HG02840 (cell line): Measurements from ENCODE around the gene FBXO3.
"Not testable (repeated sequence)": the region's sequence is repeated elsewhere in the genome, so short reads cannot be mapped to it uniquely, and the experiment has no call there.

Source experiments
- ATAC-seq: cut with Tn5 transposase; IDR thresholded peaks from one replicate; pipeline ENCODE4 v1.9.1; 2021; ENCODE audit warnings: mild to moderate bottlenecking, moderate library complexity, moderate number of reproducible peaks; ENCODE audit not compliant: unreplicated experiment, low FRiP score

Gene FBXO3, protein sequence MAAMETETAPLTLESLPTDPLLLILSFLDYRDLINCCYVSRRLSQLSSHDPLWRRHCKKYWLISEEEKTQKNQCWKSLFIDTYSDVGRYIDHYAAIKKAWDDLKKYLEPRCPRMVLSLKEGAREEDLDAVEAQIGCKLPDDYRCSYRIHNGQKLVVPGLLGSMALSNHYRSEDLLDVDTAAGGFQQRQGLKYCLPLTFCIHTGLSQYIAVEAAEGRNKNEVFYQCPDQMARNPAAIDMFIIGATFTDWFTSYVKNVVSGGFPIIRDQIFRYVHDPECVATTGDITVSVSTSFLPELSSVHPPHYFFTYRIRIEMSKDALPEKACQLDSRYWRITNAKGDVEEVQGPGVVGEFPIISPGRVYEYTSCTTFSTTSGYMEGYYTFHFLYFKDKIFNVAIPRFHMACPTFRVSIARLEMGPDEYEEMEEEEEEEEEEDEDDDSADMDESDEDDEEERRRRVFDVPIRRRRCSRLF

DNA sequence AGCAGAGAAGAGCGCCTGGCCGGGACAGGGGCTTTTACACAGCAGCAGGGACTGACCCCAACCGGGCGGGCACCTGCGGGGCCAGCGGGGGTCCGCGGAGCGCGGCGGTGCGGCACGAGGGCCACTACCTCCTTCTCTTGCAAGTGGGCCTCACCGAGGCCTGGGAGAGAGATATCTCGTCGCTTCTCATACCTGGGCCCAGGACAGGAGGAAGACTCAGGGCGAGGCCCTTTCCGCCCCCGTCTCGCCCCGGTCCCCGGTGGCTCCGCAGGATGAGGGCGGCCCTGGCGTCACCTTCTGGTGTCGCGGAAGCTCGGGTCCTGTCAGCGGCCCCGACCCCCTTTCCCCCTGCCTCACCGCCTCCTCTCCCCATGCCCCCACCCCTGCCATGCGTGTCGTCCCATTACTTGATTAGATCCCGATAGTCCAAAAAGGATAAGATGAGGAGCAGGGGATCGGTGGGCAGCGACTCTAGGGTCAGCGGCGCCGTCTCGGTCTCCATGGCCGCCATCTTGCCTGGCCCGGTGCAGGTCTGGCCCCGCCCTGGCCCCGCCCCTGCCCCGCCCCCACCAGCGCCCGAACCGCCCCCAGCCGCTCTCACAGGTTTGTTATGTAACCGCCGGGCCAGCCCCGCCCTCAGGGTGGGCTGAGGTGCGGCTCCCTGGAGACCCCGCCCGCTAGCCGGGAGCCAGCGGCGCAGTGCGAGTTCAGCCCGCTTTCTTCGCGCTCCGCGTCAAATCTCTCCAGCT is at the start of gene FBXO3:
FBXO3 (minus strand) TSS at position 534 of the 749 bp plus-strand sequence; CDS start at position 511, 23 bp downstream.
- peak; percentile 61 for ATAC-seq

DNA sequence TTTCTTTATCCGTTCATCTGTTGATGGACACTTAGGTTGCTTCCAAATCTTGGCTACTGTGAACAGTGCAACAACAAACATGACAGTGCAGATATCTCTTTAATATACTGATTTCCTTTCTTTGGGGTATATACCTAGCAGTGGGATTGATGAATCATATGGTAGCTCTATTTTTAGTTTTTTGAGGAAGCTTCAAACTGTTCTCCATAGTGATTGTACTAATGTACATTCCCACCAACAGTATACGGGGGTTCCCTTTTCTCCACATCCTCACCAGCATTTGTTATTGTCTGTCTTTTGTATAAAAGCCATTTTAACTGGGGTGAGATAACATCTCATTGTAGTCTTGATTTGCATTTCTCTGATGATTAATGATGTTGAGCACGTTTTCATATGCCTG is 48.7 kb upstream of the FBXO3 start:
- not testable (repeated sequence) for ATAC-seq

DNA sequence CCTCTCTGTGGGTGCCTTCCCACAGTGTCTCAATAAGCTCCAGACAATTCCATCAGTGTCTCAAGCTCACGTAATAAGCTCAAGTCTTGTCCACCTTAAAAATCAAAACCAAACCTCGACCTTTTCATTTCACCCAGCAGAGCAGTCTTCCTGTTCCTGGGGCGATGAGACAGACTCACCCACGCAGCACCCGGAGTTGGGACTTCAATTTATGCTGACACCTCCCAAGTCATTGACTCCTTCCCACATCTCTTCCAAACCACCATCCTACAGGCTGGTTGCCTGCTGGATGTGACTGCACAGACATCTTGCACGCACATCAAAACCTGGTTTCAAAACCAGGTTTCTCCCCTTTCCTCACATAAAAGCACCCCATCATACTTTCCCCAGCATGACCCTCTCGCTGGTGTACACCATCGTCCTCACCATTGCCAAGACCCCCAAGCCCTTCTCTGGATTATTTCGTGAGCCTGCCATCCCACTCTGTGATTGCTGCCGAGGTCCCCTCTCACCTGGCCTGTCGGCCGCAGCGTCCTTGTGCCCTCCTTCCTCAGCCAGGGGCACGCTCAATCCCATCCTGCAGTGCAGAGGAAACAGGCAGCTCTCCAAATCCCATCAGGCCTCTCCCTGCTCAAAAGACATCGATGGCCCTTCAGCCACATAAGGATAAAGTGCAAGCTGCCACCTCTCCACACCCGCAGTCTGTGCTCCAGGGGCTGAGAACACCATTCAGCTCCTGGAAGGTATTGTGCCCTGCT is 45.1 kb upstream of the FBXO3 start:
- no peak for ATAC-seq

DNA sequence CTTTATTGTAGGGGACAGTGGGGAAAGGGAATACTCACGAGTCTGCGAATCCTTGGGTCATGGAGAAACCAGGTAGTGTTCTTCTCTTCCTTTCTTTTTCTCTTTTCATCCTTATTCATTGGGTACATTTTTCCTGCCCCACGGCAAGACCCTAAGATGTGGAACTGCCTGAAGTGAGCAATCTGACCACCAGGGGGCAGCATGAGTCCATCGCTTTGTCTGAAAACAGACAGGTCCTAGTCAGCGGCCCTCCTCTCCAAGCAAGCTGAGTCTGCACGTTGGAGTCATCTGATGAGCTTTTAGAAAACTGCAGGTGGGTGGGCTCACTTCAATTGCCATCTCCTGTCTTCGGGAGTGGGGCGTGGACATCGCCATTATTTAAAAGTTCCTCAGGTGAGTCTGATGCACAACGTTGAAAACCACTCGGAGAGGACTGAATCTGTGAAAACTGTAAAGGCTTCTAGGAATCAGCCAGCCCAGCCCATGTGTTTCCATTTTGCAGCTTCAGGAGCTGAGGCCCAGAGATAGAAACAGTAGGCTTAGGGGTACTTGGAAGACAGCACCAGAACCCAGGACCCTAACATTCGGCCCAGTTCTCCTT is 34.0 kb upstream of the FBXO3 start:
- no peak for ATAC-seq

DNA sequence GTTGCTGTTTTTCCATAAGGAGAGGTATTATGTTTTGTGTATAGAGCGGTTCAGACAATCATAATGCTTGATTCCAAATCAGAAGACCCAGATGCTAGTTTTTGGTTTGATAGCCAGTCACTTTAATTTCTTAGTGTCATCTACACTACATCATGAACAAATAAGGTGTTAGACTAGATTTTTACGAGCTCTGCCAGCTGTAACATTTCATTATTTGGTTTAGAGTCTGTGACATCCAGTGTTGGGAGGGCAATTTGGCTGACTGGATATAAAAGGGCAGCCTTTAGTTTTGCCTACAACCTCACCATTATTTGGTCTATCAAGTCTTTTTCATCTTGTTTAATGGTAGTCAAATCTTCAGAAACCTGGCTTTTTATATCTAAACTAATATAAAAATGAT is 30.2 kb upstream of the FBXO3 start:
- no peak for ATAC-seq

DNA sequence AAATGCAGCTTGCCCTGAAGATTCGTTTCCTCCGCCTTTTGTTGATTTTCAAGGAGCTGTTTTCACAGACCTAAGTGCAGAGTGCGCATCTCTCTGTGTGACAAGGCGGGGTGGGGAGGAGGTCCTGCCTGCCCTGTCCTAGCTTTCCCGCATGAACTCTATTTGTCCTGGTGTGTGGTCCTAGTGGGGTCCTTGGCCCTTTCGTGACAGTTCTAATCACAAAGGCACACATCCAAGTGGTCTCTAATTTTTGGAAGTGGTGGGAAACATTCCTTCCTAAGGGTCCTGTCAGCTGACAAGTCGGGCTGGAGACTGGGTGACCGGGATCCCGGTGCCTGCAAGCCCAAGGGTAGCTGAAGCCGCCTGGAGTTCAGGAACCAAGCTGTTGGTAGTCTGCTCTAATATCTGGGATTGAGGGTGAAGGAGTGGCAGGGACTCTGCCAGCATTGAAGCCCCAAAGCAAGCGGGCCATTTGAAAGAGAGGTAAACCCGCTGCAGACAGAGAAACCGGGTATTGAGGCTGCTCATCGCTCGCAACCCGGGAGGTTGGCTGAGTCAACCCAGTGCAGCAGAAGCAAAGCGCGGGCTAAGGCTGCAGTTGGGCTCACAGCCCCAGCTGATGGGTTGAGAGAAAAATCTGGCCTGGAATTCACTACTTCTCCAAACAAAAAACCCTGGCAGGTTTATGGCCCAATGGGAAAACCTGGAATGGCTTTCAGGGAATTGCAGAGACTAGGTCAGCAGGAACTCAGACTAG is 28.1 kb upstream of the FBXO3 start:
- no peak for ATAC-seq

DNA sequence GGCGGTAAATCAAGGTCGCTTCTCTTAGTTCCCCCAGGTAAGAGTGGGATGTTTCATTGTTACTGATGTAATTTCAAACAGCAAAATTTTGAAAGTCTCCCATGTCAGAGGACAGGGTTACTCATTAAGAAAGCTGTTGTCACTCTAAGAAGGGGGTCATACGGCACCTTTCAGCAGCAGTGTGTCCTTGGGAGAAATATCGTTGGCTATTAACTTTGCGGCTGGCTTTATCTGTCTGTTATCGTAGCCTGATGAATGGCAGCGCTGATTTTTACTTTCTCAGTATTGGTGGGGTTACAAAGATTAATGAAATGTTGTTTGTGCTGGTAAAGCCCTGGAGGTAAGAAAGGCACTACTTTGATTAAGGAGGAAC is 27.5 kb upstream of the FBXO3 start:
- no peak for ATAC-seq

DNA sequence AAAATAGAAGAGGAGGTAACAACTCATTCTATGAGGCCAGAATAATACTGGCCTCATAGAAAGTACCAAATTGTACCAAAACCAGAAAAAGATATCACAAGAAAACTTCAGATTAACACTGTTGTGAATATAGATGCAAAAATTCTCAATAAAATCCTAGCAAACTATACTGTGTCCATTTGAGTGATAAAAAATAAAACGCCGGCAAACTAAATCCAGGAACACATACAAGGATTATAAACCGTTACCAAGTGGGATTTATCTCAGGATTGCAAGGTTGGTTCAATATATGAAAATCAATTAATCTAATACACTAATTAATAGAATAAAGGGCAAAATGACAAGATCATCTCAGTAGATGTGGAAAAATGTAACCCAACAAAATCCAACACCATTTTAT is 23.6 kb upstream of the FBXO3 start:
- ATAC-seq = no peak

DNA sequence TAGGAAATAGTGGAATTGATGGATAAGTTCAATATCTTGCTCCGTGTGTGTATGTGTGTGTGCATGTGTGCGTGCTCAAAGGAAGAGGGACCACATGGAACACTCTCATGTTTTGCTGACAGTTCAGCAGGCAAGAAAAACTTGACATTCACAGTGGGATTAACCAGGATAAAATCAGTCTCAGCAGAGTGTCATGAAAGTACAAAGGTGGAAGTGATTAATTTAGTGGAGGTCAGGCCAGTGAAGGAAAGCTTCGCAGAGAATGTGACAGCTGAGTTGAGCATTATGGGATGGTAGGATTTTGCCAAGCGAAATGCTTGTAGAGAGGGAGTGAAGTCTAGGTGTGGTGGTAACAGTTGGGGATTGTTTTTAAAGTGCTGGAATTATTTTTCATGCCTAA is 15.7 kb upstream of the FBXO3 start:
- ATAC-seq = no peak

DNA sequence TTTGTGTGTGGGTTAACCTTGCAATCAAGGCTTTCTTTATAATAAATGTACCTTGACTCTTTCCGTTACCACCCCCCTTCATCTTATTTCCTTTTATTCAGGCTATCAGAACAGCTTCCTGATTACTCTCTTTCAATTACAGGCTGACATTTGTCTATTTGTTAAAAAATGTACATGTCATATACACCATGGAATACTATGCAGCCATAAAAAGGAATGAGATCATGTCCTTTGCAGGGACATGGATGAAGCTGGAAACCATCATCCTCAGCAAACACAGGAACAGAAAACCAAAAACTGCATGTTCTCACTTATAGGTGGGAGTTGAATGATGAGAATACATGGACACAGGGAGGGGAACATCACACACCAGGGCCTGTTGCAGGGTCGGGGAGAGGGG is 13.8 kb upstream of the FBXO3 start:
- not testable (repeated sequence) for ATAC-seq

DNA sequence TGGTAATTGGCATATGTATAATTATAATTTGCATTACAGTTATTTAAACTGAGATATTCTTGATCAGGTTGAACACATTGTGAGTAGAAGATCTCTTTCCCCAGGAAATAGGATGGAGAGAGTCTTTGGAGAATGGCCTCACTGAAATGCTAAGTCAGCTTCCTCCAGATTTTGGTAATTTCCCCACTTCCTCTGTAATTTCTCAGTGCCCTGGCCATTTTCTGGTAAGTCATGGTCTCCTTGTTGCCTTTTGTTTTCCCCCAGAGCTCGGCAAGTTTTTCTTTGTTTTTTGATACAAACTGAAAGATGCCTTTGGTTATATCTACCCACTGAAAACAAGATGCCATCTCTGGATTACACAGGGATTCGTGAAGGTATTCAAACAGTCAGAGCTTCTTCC is 12.8 kb upstream of the FBXO3 start:
- ATAC-seq = no peak

DNA sequence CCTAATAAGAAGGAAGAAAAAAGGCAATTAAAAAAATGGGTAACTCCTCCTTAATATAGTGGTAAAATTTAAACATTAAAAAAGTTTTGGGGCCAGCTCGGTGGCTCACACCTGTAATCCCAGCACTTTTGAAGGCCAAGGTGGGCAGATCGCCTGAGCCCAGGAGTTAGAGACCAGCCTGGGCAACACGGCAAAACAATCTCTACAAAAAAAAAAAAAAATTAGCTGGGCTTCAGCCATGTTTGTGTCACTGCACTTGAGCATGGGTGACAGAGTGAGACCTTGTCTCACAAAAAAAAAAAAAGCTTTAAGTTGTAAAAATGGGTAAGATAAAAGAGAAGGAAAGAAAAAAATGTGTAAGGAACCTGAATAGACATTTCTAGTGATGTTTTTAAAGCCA is 11.3 kb upstream of the FBXO3 start:
- ATAC-seq = no peak

DNA sequence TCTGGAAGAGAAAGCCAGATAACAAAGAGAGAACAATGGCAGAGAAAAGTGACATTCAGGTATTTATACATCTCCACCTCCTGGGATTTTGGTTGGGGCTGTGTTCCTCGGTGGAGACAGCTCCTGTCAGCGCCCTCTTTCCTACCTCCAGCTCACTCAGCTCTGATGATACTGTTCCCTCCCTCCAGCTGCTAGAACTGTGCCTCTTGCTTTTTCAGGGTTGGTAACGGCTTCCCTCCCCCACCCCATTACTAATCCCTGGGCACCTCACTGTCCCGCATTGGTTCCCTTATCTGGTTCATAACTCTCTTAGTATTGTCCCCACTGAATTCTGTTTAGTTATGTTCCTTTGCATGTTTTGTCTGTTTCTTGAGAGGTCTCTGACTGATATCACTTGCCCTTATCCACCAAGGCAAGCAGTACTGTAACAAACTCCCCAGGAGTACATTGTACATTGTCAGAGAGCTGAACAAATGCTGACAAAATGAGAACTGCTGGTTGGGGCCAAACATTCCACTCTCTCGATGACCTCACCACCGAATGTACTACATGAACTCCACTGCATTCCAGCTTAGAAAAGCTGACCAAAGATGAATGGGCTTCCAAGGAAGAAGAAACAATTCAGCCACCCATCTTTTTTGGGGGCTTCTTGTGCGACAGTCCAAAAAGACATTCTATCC is 5.7 kb upstream of the FBXO3 start:
- no peak for ATAC-seq

DNA sequence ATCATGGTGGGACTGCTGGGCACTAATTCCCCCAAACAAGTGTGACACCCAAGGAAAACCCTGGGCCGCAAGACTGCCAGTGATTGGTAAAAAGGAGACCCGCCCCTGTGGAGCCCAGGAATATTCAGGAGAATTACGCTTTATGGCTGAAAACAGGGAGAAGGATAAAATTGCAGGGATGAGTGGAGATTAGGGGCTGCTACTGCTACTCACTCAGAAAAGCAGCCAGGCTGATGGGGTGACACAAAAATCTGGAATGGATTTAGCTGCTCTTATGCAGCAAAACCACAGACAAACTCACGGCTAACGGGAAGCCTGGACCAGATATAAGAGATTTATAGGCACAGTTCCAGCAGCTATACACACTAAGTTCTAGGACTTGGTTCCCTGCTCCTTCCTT is 4.4 kb upstream of the FBXO3 start:
- no peak for ATAC-seq

DNA sequence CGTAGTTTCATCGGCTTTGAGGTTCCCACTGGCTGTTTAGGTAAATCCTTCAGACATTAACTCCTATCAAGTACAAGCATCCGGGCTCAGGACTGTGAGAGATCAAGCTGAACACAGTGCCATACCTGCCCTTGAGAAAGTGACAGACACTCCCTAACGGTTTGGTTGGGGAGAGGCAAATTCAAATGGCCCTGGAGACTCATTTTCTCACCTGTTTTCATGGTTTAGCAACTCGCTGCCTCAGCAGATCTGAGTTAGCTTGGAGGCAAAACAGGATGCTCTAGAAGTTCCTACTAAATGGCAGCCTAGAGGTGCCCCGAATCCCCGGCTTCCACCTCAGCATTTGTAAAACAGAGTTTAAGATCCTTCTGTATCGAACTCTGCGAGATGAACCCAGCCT is 3.6 kb upstream of the FBXO3 start:
- no peak for ATAC-seq

DNA sequence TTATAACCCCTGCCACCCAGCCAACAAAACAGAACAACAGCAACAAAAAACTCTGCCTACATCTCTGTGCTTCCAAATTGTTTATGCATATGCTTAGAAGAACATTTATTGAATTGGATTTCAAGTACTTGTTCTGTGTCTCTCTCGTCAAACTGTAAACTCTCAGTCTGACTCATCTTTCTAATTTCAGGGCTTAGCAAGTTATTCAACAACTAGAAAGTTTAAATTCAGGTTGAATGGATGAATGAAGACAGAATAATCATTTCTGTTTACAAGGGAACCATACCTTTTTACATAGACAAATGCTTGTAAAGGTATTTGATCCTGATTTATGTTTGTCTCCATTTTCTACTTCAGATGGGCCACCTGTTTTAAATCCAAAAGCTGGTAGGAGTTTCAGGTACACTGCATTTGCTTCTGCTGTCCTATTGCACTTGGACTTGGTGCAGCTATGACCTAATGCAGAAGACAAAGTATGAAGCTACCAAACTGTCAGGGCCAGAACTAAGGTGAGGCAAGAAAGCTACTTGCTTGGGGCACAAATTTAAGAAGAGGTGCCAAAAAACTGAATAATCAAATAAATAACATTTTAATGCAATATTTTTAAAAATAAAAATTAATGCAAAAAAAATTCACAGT is 1.6 kb upstream of the FBXO3 start:
- ATAC-seq = peak; percentile 35

DNA sequence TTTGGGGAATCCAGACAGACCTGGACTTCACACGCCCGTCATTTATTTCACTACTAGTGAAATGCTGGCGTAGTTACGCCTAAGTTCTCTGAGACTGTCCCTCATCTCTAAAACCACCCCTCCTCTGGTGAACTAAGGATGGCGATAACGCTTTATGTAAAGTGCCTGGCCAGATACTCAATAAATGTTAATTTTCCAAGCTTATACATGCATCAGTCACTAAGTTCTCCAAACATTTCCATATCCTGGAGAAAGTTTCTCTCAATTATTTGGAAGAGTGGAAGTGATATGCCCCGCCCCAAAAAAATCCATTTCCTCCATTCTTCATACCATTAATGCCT is 1.1 kb upstream of the FBXO3 start:
- no peak for ATAC-seq

DNA sequence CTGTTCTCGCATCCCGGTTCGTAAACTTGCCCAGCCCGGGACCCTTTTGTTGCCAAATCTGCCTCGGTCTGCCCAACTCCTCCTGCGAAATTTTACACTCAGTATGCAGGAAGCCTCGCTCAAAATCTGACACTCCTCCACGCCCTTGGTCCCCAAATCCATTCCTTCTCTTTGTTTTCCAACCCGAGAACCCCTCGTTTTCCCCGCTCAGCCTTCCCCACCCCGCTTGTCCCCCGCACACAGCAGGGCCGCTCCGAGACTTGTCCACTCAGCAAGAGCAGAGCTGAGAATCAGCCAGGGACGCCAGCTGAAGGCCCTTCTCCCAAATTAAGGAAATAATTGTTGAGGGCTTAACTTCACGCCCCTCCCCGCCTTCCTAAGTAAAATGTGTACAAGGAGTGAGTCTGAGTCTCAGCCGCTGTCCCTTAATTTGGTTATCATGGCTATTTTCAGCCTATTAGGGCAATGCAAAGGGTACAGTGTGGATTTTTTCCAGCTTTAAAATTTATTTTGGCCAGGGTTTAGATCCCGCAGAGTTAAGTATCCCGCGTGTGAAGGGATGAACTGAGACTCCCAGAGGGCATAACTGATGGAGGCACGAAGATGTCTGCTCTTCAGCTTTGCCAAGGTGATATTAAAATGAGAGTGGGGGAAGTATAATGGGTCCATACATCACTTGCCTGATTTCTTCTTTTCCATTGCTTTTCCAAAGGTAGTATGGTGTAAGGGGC is 581 bp upstream of the FBXO3 start:
- ATAC-seq = no peak
